Sigmoid colon (tissue), 4 donors: ENCODE data around the gene COG4.

Experiments
- EP300 ChIP-seq, 4 donors: sonication (generic); formaldehyde crosslinking; IDR thresholded peaks; one replicate each; pipeline ENCODE4 v1.6.1; 2017; ENCODE audit warnings: antibody characterized with exemption in 4 of 4
- POLR2A ChIP-seq, 2 donors: fragments of 450-650 bp; IDR thresholded peaks; one replicate each; pipeline ENCODE4 v1.6.1; 2016; ENCODE audit warnings: antibody characterized with exemption in 2 of 2, mild to moderate bottlenecking in 2 of 2, moderate library complexity in 2 of 2
- POLR2AphosphoS5 ChIP-seq, 4 donors: sonication (generic); formaldehyde crosslinking; IDR thresholded peaks; one replicate each; pipeline ENCODE4 v1.6.1; 2017; ENCODE audit warnings: antibody characterized with exemption in 4 of 4
- TF ChIP-seq, protein P1 (sequence below), 4 experiments: fragments of 450-650 bp in 3 of 4; fragments of 200-600 bp in 1 of 4; IDR thresholded peaks; one replicate each; pipeline ENCODE4 v1.5.1; 2016 to 2019; ENCODE audit warnings: antibody characterized with exemption in 4 of 4, mild to moderate bottlenecking in 3 of 4, moderate library complexity in 2 of 4

DNA sequence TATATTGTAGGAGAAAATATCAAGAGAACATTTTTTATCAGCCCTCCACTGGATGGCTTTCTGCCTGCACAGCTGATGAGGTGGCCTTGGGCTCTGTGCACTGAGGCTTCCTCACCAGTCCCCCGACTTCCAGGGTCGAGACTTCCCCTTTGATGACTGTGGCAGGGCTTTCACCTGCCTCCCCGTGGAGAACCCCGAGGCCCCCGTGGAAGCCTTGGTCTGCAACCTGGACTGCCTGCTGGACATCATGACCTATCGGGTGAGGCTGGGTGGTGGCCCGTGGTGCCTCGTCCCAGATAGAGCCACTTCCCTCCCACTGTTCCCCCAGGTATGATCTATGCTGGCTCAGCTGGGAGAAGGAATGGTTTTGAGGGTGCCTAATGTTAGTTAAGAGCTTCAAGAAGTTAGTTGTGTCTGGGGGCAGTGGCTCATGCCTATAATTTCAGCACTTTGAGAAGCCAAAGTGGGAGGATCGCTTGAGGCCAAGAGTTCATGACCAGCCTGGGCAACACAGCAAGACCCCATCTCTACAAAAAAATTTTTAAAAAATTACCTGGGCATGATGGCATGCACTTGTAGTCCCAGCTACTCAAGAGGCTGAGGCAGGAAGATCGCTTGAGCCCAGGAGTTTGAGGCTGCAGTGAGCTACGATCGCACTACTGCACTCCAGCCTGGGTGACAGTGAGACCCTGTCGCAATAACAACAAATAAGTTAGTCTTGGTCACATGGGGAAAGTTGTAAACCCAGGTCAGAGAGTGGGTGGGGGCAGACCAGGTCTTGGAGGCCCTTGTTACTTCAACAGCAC, 57.2 kb downstream of the COG4 start:
- TF ChIP-seq POLR2A (IDR thresholded peaks at IDR 0.05), result no peak
- TF ChIP-seq, protein P1, sequence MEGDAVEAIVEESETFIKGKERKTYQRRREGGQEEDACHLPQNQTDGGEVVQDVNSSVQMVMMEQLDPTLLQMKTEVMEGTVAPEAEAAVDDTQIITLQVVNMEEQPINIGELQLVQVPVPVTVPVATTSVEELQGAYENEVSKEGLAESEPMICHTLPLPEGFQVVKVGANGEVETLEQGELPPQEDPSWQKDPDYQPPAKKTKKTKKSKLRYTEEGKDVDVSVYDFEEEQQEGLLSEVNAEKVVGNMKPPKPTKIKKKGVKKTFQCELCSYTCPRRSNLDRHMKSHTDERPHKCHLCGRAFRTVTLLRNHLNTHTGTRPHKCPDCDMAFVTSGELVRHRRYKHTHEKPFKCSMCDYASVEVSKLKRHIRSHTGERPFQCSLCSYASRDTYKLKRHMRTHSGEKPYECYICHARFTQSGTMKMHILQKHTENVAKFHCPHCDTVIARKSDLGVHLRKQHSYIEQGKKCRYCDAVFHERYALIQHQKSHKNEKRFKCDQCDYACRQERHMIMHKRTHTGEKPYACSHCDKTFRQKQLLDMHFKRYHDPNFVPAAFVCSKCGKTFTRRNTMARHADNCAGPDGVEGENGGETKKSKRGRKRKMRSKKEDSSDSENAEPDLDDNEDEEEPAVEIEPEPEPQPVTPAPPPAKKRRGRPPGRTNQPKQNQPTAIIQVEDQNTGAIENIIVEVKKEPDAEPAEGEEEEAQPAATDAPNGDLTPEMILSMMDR (IDR thresholded peaks at IDR 0.05), result no peak
- TF ChIP-seq POLR2AphosphoS5 (IDR thresholded peaks at IDR 0.05), result no peak
- TF ChIP-seq EP300 (IDR thresholded peaks at IDR 0.05), result no peak
